GM12891 (cell line): ENCODE measurements around the gene ERN1.

ENCODE experiments used
- POLR2A ChIP-seq: IDR thresholded peaks from 2 replicates; pipeline ENCODE4 v1.6.1; 2011; ENCODE audit warnings: low read depth, low read length, control low read depth
- POLR2AphosphoS5 ChIP-seq: IDR thresholded peaks from 2 replicates; pipeline ENCODE4 v1.6.1; 2011; ENCODE audit warnings: low read depth, low read length, control low read depth

- TF ChIP-seq POLR2AphosphoS5 (no peak), POLR2A (no peak)
Measured at GRCh38 chr17:63996430-63997182, 133.3 kb downstream of the ERN1 start.
